GM19025 (cell line): ENCODE data around the gene TXNIP.

Source experiments
- ATAC-seq: cut with Tn5 transposase; IDR thresholded peaks from one replicate; pipeline ENCODE4 v1.9.1; 2021; ENCODE audit warnings: mild to moderate bottlenecking, low read depth, moderate library complexity; ENCODE audit not compliant: unreplicated experiment

Gene TXNIP

DNA sequence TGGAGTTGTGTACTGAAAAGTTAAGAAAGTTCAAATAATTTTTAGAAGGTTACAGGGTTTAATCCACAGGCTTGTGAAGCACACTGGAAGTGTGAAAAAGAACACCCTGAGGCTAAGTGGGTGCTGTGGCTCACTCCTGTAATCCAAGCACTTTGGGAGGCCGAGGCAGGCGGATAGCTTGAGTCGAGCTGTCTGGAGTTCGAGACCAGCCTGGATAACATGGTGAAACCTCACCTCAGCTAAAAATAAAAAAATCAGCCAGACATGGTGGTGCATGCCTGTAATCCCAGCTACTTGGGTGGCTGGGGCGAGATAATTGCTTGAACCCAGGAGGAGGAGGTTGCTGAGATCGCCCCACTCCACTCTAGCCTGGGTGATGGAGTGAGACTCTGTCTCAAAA, 9.8 kb downstream of the TXNIP start:
- ATAC-seq = no peak

GRCh38 chr1:145985502-145986439, 10.6 kb downstream of the TXNIP start:
- ATAC-seq = no peak

GRCh38 chr1:145985129-145985501, 11.3 kb downstream of the TXNIP start:
- ATAC-seq = no peak

GRCh38 chr1:145983960-145984830, 12.2 kb downstream of the TXNIP start:
- no peak for ATAC-seq

GRCh38 chr1:145983206-145983675, 13.1 kb downstream of the TXNIP start:
- ATAC-seq = no peak

GRCh38 chr1:145982010-145982723, 14.2 kb downstream of the TXNIP start:
- no peak for ATAC-seq

GRCh38 chr1:145980457-145980994, 15.9 kb downstream of the TXNIP start:
- ATAC-seq = no peak

DNA sequence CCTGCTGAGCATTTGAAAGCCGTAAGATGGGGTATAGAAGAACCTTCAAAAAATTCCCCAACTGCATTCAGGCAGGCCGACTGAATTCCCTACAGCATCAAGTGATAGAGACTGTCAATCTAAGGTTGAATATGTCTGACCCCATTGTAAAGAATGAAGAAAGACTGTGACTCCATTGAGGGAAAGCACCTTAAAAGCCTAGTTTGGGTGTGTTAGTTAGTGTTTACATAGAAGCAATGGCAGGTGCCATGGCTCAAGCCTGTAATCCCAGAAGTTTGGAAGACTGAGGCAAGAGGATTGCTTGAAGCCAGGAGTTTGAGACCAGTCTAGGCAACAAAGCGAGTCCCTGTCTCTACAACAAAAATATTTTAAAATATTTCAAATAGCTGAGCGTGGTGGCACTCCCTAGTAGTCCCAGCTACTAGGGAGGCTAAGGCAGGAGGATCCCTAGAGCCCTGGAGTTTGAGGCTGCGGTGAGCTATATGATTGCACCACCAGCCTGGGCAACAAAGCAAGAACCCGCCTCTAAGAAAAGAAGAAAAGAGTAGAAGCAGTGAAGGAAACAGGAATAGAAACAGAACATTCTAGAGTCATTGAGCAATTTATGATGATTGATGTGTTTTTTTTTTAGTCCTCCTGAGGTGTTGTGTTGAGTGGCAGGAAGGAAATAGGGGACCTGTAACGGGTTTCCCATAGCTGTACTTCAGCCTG, 16.5 kb downstream of the TXNIP start:
- ATAC-seq = peak; percentile 34

- peak; percentile 83 for ATAC-seq
These were observed 17.3 kb downstream of the TXNIP start for GRCh38 chr1:145978854-145979745.

GRCh38 chr1:145978471-145978853, 17.9 kb downstream of the TXNIP start:
- ATAC-seq = no peak

GRCh38 chr1:145977486-145978470, 18.6 kb downstream of the TXNIP start:
- ATAC-seq = no peak

GRCh38 chr1:145977016-145977415, 19.4 kb downstream of the TXNIP start:
- no peak for ATAC-seq

DNA sequence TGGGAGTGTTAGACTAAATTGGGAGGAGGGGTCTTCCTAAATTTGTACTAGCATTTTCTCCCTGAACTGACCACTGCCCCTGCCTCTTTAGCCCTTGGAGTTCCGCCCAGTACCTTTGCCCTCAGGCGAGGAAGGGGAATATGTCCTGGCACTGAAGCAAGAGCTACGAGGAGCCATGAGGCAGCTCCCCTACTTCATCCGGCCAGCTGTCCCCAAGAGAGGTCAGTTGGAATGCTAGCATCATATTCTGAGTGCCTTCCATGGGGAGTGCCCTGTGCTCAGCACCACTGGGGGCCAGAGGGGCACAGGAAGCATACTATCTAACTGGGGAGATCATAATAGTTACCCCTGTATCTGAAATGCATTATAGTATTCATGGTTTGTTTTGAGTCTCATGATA, 21.2 kb downstream of the TXNIP start:
- ATAC-seq = no peak

GRCh38 chr1:145974721-145975120, 21.7 kb downstream of the TXNIP start:
- ATAC-seq = no peak

DNA sequence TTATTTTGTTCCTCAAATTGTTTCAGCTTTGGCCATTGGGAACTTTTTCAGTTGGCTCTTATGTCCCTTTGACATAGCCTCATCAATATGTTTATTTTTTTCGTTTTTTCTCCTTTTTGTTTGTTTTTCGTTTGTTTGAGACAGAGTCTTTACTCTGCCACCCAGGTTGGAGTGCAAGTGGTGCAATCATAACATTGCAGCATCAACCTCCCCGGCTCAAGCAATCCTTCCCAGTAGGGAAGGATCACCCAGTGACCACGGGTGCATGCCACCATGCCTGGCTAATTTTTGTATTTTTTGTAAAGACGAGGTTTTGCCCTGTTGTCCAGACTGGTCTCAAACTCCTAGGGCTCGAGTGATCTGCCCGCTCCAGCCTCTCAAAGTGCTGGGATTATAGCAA, 23.8 kb downstream of the TXNIP start:
- ATAC-seq = no peak

DNA sequence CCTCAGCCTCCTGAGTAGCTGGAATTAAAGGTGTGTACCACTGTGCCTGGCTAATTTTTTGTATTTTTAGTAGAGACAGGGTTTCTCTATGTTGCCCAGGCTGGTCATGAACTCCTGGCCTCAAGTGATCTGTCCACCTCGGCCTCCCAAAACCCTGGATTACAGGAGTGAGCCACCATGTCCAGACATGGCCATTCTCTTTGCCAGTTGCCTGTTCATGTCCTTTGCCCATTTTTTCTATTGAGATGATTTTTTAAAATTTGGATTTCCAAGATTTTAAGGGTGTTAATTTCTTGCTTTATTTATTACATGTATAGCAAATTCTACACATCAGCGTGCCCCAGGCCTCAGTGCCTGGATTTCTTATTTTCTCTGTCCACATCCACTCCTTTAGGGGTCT, 29.1 kb downstream of the TXNIP start:
- no peak for ATAC-seq

GRCh38 chr1:145965119-145965744, 31.1 kb downstream of the TXNIP start:
- ATAC-seq = no peak
